Activated B cell treated with CpG ODN at 0.5 μM for 24 hours (primary cell): ENCODE measurements around the gene LRRC51. TPM values are rescaled to one million over a fixed set of nuclear protein-coding genes. Genes with fewer than 3 reads are reported as not detected.

Experiments used
- ATAC-seq: fragments of 200-7000 bp; cut with Tn5 transposase; one replicate; pipeline ENCODE4 v1.10.0; 2021; ENCODE audit warnings: low read depth, mild to moderate bottlenecking, moderate library complexity
- CTCF ChIA-PET: fragments of 350-600 bp; sonication (Branson Sonifier 250); formaldehyde crosslinking; loops from one replicate; lab custom pipeline; 2021; ENCODE audit warnings: antibody characterized with exemption; lab: Charles Lee
- POLR2A ChIA-PET: fragments of 350-600 bp; sonication (Branson Sonifier 250); formaldehyde crosslinking; loops from one replicate; lab custom pipeline; 2021; ENCODE audit warnings: antibody characterized with exemption; lab: Charles Lee
- DNase-seq: peaks from one replicate; pipeline ENCODE4 v3.0.0; 2022
- H3K27ac Mint-ChIP-seq: one replicate; pipeline ENCODE4 v1.8.0; 2020; ENCODE audit warnings: mixed read lengths
- H3K27me3 Mint-ChIP-seq: one replicate; pipeline ENCODE4 v1.8.0; 2021; ENCODE audit warnings: mixed read lengths
- H3K36me3 Mint-ChIP-seq: one replicate; pipeline ENCODE4 v1.8.0; 2021; ENCODE audit warnings: low read depth, mixed read lengths
- H3K4me1 Mint-ChIP-seq: one replicate; pipeline ENCODE4 v1.8.0; 2021; ENCODE audit warnings: mixed read lengths
- H3K4me3 Mint-ChIP-seq: one replicate; pipeline ENCODE4 v1.8.0; 2020; ENCODE audit warnings: mild to moderate bottlenecking, mixed read lengths
- H3K9me3 Mint-ChIP-seq: one replicate; pipeline ENCODE4 v1.8.0; 2020; ENCODE audit warnings: mixed read lengths
- intact Hi-C: fragments of 100-400 bp; cut with micrococcal nuclease; formaldehyde crosslinking; loops from one replicate; pipeline ENCODE4 v1.15.1; 2024
- total RNA-seq: library from RNA; stranded (reverse); gene quantifications from 2 replicates; pipeline ENCODE4 v1.2.3, GENCODE V29; 2022
- TF ChIP-seq, protein P1 (sequence below): fragments of 200-600 bp; IDR thresholded peaks from one replicate; pipeline ENCODE4 v1.8.0; 2022; ENCODE audit warnings: antibody characterized with exemption, mild to moderate bottlenecking

The LRRC51 gene
- total RNA-seq, 1 donor from 2014 or later, result 4.1 TPM

DNA sequence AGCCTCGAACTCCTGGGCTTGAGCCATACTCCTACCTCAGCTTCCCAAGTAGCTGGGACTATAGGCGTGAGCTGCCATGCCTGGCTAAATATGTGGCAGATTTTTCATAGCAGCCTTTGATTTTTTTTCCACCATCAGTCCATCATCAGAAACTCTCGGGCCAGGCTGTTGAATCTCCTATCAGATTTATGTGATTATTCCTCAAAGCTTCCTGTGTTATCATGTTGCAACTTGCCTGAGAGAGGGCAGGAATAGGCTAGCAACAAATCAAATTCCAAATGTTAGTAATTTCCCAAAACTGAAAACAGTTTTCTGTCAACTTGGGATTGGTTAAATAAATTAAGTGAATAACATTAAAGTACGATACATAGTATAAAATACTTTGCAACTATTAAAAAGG, 3.4 kb downstream of the LRRC51 start:
- H3K4me3 Mint-ChIP-seq, result no peak overlapping the region
- ATAC-seq (no peak), DNase-seq (no peak)
- peaks cover 22% of the 10 kb centered on the region for H3K36me3 Mint-ChIP-seq
- peaks cover 26% of the 10 kb centered on the region for H3K4me1 Mint-ChIP-seq
- H3K27me3 Mint-ChIP-seq, result no peaks in the 10 kb centered on the region
- no peak overlapping the region for H3K27ac Mint-ChIP-seq
- no peaks in the 10 kb centered on the region for H3K9me3 Mint-ChIP-seq
- TF ChIP-seq, protein P1, sequence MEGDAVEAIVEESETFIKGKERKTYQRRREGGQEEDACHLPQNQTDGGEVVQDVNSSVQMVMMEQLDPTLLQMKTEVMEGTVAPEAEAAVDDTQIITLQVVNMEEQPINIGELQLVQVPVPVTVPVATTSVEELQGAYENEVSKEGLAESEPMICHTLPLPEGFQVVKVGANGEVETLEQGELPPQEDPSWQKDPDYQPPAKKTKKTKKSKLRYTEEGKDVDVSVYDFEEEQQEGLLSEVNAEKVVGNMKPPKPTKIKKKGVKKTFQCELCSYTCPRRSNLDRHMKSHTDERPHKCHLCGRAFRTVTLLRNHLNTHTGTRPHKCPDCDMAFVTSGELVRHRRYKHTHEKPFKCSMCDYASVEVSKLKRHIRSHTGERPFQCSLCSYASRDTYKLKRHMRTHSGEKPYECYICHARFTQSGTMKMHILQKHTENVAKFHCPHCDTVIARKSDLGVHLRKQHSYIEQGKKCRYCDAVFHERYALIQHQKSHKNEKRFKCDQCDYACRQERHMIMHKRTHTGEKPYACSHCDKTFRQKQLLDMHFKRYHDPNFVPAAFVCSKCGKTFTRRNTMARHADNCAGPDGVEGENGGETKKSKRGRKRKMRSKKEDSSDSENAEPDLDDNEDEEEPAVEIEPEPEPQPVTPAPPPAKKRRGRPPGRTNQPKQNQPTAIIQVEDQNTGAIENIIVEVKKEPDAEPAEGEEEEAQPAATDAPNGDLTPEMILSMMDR, result no peak
- ChIA-PET CTCF (no interaction called here), POLR2A (no interaction called here)
- intact Hi-C loops, result loop anchor here (5.0 kb wide), 1 partner anchor 1898 kb away; the partner anchor contains the start of gene UCP2

- ATAC-seq (no peak), DNase-seq (no peak)
- Mint-ChIP-seq H3K27me3 (no peaks in the 10 kb centered on the region), H3K4me1 (peaks cover 22% of the 10 kb centered on the region), H3K27ac (no peak overlapping the region), H3K9me3 (no peaks in the 10 kb centered on the region), H3K36me3 (peaks cover 31% of the 10 kb centered on the region), H3K4me3 (no peak overlapping the region)
- intact Hi-C loops, result loop anchor here (5.0 kb wide), 1 partner anchor 1897 kb away; the partner anchor contains the start of gene UCP2
- ChIA-PET POLR2A (no interaction called here), CTCF (interaction anchor here (1.4 to 2.2 kb wide), 2 partner anchors 59 to 60 kb away, joined by 5 to 6 read pairs; no protein-coding TSS in a partner anchor)
- TF ChIP-seq, protein P1, result no peak
Measured at GRCh38 chr11:72084965-72085364, 4.3 kb downstream of the LRRC51 start.

DNA sequence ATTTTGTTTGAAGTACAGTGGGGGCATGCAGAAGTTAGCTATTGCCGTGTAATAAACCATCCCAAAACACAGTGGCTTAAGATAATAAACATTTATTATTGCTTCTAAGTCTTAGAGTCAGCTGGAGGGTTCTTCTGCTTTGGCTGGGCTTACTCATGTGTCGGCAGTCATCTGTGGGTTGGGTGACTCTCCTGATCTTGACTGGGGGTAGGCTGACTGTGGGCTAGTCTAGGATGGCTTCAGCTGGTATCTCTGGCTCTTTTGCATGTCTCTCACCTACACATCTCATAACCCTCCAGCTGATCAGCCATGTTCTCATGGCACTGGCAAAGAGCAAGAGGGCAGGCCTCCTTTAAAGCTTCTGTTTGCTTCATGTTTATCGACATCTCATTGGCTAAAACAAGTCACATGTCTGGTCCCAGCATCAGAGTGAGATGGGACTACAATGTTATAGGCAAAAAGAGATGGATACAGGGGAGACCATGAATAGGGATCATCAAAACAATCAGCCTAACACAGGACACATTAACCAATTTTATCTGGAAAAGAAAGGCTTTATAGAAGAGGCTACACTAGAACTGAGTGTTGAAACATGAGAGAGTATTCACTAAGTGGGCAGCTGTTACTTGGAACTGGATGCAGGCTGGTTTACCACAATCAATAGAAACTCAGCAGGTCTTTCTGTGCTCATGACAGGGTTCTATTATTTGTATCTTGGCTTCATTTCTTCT, 5.1 kb downstream of the LRRC51 start:
- Mint-ChIP-seq H3K27me3 (no peaks in the 10 kb centered on the region), H3K36me3 (peaks cover 27% of the 10 kb centered on the region), H3K4me1 (peaks cover 15% of the 10 kb centered on the region), H3K4me3 (no peak overlapping the region), H3K27ac (no peak overlapping the region), H3K9me3 (no peaks in the 10 kb centered on the region)
- CTCF ChIA-PET, result interaction anchor here (0.6 to 2.2 kb wide), 3 partner anchors 32 to 61 kb away, joined by 3 to 6 read pairs (median 5); no protein-coding TSS in a partner anchor
- POLR2A ChIA-PET, result interaction anchor here (1.2 kb wide), 1 partner anchor 15 kb away, joined by 4 read pairs; no protein-coding TSS in a partner anchor
- DNase-seq (no peak), ATAC-seq (no peak)
- intact Hi-C loops, result no loop called here
- TF ChIP-seq, protein P1, result no peak

DNA sequence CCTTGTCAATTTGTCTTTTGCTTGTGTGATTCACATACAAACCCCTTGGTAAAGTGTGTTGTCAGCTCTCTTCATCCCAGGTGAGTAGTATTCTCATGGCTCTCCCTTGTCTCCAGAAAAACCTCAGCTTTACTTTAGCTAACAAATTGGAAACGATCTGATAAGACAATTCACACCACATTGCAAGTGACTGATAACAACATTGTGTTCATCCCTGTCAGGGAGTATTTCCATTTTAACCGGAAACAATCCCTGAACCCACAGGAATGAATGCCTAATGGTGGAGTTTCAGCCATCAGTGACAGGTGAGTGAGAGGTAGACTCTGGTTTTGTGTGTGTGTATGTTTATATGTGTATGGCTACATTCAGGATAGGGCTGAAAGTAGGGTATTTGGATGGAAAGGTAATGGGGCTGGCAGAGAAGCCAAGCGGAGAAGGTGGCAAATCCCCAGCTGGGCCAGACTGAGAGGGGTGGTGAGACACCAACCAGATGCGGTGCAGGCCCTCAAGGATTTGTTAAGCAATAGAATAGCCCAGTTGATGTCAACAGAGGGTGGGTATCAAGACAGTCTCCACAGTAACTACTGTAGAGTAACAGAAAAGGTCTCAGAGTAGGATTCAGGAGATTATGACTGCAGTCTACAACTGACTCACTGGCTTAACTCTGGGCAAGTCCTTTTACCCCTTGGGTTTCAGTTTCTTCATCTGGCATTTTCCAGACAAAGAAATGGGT, 7.6 kb downstream of the LRRC51 start:
- TF ChIP-seq, protein P1, result no peak
- ATAC-seq (no peak), DNase-seq (no peak)
- Mint-ChIP-seq H3K9me3 (no peaks in the 10 kb centered on the region), H3K27me3 (no peaks in the 10 kb centered on the region), H3K4me3 (no peak overlapping the region), H3K4me1 (peaks cover 14% of the 10 kb centered on the region), H3K27ac (no peak overlapping the region), H3K36me3 (peaks cover 30% of the 10 kb centered on the region)
- intact Hi-C loops, result no loop called here
- POLR2A ChIA-PET, result no interaction called here
- CTCF ChIA-PET, result interaction anchor here (1.4 kb wide), 1 partner anchor 63 kb away, joined by 4 read pairs; no protein-coding TSS in a partner anchor
